HG02763 (cell line): ENCODE measurements around the gene MYO15A.

Experiments used
- ATAC-seq: cut with Tn5 transposase; IDR thresholded peaks from one replicate; pipeline ENCODE4 v1.9.1; 2021; ENCODE audit warnings: mild to moderate bottlenecking, moderate library complexity; ENCODE audit not compliant: unreplicated experiment

The MYO15A gene

GRCh38 chr17:18108401-18109312, at the start of gene MYO15A:
Gene MYO15A (plus strand): TSS chr17:18108756. CDS start chr17:18118801, 10,045 bp downstream.
- ATAC-seq, result no peak

GRCh38 chr17:18059283-18059682, 49.3 kb upstream of the MYO15A start:
- ATAC-seq, result no peak

- ATAC-seq, result no peak
Observed at GRCh38 chr17:18064053-18064452, 44.5 kb upstream of the MYO15A start.

- no peak for ATAC-seq
Observed at GRCh38 chr17:18065546-18065945, 43.0 kb upstream of the MYO15A start.

- ATAC-seq, result no peak
Observed at GRCh38 chr17:18066866-18067265, 41.7 kb upstream of the MYO15A start.

GRCh38 chr17:18069101-18069500, 39.5 kb upstream of the MYO15A start:
- ATAC-seq, result no peak

GRCh38 chr17:18070861-18071340, 37.7 kb upstream of the MYO15A start:
- ATAC-seq, result no peak

- no peak for ATAC-seq
Observed at GRCh38 chr17:18071751-18072150, 36.8 kb upstream of the MYO15A start.

GRCh38 chr17:18074566-18075272, 33.8 kb upstream of the MYO15A start:
- ATAC-seq, result no peak

- ATAC-seq, result no peak
Observed at GRCh38 chr17:18076936-18077335, 31.6 kb upstream of the MYO15A start.

GRCh38 chr17:18079543-18079942, 29.0 kb upstream of the MYO15A start:
- ATAC-seq, result no peak

- ATAC-seq, result no peak
Observed at GRCh38 chr17:18084256-18084655, 24.3 kb upstream of the MYO15A start.

- ATAC-seq, result peak; percentile 87
Observed at GRCh38 chr17:18087610-18088491, 20.7 kb upstream of the MYO15A start, which contains the start of gene DRG2. Gene DRG2 (plus strand): TSS chr17:18087948. CDS start chr17:18088024, 76 bp downstream.

GRCh38 chr17:18089613-18090012, 18.9 kb upstream of the MYO15A start:
- ATAC-seq, result no peak

- ATAC-seq, result no peak
Observed at GRCh38 chr17:18093616-18094408, 14.7 kb upstream of the MYO15A start.

GRCh38 chr17:18094409-18094807, 14.1 kb upstream of the MYO15A start:
- no peak for ATAC-seq

- ATAC-seq, result no peak
Observed at GRCh38 chr17:18099516-18099915, 9.0 kb upstream of the MYO15A start.

- ATAC-seq, result no peak
Observed at GRCh38 chr17:18100616-18101015, 7.9 kb upstream of the MYO15A start.

GRCh38 chr17:18101828-18102227, 6.7 kb upstream of the MYO15A start:
- no peak for ATAC-seq

GRCh38 chr17:18102640-18103039, 5.9 kb upstream of the MYO15A start:
- ATAC-seq, result no peak
